Breast epithelium (tissue), 4 donors: ENCODE results near the gene AGPAT1. TPM values are rescaled to one million over a fixed set of nuclear protein-coding genes. Genes with fewer than 3 reads are reported as not detected.

ENCODE experiments used
- DNase-seq, 2 donors: peaks; one replicate each; pipeline ENCODE4 v3.0.0-alpha.2; 2019; ENCODE audit warnings: low spot score in 2 of 2
- H3K27ac ChIP-seq, 2 donors: fragments of 200-600 bp; sonication (generic) in 1 of 2; one replicate each; pipeline ENCODE4 v1.5.1; 2016 to 2019; ENCODE audit warnings: mild to moderate bottlenecking in 1 of 2
- H3K27me3 ChIP-seq, 2 donors: fragments of 200-600 bp; sonication (generic) in 1 of 2; one replicate each; pipeline versions ENCODE4 v1.5.1 to v1.6.0; 2017 to 2019; ENCODE audit warnings: control low read depth in 1 of 2, mild to moderate bottlenecking in 1 of 2
- H3K36me3 ChIP-seq: fragments of 200-600 bp; one replicate; pipeline ENCODE4 v1.5.1; 2019
- H3K4me1 ChIP-seq, 2 donors: fragments of 200-600 bp; sonication (generic); one replicate each; pipeline ENCODE4 v1.5.1; 2016 to 2019; ENCODE audit warnings: control low read depth in 1 of 2
- H3K4me3 ChIP-seq, 3 donors: fragments of 200-600 bp; sonication (generic); 1 replicate in 2 of 3; 2 replicates in 1 of 3; pipeline ENCODE4 v1.5.1; 2016 to 2019; ENCODE audit warnings: mild to moderate bottlenecking in 3 of 3, moderate library complexity in 2 of 3
- H3K9me3 ChIP-seq, 2 donors: fragments of 200-600 bp; sonication (generic) in 1 of 2; one replicate each; pipeline ENCODE4 v1.5.1; 2016 to 2019; ENCODE audit warnings: control low read depth in 1 of 2
- CTCF ChIP-seq, 3 donors: fragments of 450-650 bp; IDR thresholded peaks; one replicate each; pipeline ENCODE4 v1.5.1; 2016 to 2017; ENCODE audit warnings: antibody characterized with exemption in 3 of 3, mild to moderate bottlenecking in 3 of 3, moderate library complexity in 3 of 3
- POLR2A ChIP-seq: fragments of 450-650 bp; IDR thresholded peaks from one replicate; pipeline ENCODE4 v1.6.1; 2016; ENCODE audit warnings: antibody characterized with exemption, mild to moderate bottlenecking, moderate library complexity
- POLR2AphosphoS5 ChIP-seq, 3 donors: sonication (generic); formaldehyde crosslinking; IDR thresholded peaks; one replicate each; pipeline ENCODE4 v1.6.1; 2017; ENCODE audit warnings: antibody characterized with exemption in 3 of 3
- intact Hi-C: fragments of 100-400 bp; cut with DNase I; formaldehyde crosslinking; loops from one replicate; pipeline ENCODE4 v1.15.1; 2023; ENCODE audit warnings: low total_unique reads
- total RNA-seq, 3 donors: library from RNA; depleted of rRNA; stranded (reverse); fragments of >200 nt; gene quantifications; one replicate each; pipeline ENCODE4 v1.1.0, GENCODE V29; 2016

AGPAT1 gene
- total RNA-seq, 3 donors from 2014 or later: 25.8 to 33.8 (median 30.6) TPM

DNA sequence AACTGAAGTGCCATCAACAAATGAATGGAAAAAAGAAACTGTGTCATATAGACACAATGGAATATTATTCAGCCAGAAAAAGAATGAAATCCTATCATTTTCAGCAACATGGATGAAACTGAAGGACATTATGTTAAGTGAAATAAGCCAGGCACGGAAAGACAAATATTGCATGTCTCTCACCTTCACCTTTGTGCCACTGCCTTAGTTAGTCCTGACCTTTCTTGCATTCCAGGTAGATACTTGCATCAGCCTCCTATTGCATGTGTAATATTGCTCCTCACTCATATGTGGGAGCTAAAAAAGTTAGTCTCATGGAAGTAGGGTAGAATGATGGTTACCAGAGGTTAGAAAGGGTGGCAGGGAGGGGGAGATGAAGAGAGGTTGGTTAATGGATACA, 33.1 kb upstream of the AGPAT1 start:
- H3K27ac ChIP-seq: no peak overlapping the region
- H3K4me3 ChIP-seq: no peak overlapping the region
- no peaks in the 10 kb centered on the region for H3K27me3 ChIP-seq
- TF ChIP-seq POLR2A: no peak
- TF ChIP-seq CTCF (IDR thresholded peaks at IDR 0.05): no peak
- no peak for TF ChIP-seq POLR2AphosphoS5 (IDR thresholded peaks at IDR 0.05)
- H3K9me3 ChIP-seq: no peaks in the 10 kb centered on the region
- DNase-seq: no peak
- intact Hi-C loops: no loop called here
- no peaks in the 10 kb centered on the region for H3K36me3 ChIP-seq
- no peaks in the 10 kb centered on the region for H3K4me1 ChIP-seq

DNA sequence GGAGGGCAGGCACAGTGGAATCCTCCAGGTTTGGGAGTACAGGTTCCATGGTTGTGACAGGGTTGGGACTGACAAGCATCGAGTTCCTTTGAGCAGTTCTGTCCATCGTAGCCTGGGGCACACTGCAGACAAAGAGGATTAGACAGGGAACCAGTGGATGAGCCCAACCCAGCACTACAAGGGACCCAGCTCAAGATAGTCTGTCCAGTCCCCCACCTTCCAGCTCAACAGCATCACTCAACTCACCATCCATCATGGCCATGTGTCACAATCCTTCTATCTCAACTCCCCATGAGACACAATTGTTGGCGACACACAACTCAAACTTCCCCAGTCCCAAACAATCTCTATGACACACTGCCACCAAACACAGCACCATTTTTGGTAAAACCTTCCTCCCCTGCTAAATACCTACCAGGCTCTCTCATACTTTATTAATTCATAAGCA, 28.4 kb upstream of the AGPAT1 start:
- Histone ChIP-seq H3K4me3 (no peak overlapping the region), H3K36me3 (no peaks in the 10 kb centered on the region), H3K27me3 (no peaks in the 10 kb centered on the region), H3K9me3 (no peaks in the 10 kb centered on the region), H3K27ac (no peak overlapping the region), H3K4me1 (no peaks in the 10 kb centered on the region)
- intact Hi-C loops: no loop called here
- DNase-seq: no peak
- no peak for TF ChIP-seq CTCF (IDR thresholded peaks at IDR 0.05)
- no peak for TF ChIP-seq POLR2A
- no peak for TF ChIP-seq POLR2AphosphoS5 (IDR thresholded peaks at IDR 0.05)

- no peaks in the 10 kb centered on the region for H3K36me3 ChIP-seq
- no peak overlapping the region for H3K4me3 ChIP-seq
- H3K4me1 ChIP-seq: no peaks in the 10 kb centered on the region
- no peak overlapping the region for H3K27ac ChIP-seq
- H3K9me3 ChIP-seq: no peaks in the 10 kb centered on the region
- no peak for DNase-seq
- intact Hi-C loops: no loop called here
- H3K27me3 ChIP-seq: no peaks in the 10 kb centered on the region
- TF ChIP-seq CTCF (IDR thresholded peaks at IDR 0.05) (no peak), POLR2A (no peak), POLR2AphosphoS5 (IDR thresholded peaks at IDR 0.05) (no peak)
These were observed 27.8 kb upstream of the AGPAT1 start for GRCh38 chr6:32203426-32204267.

DNA sequence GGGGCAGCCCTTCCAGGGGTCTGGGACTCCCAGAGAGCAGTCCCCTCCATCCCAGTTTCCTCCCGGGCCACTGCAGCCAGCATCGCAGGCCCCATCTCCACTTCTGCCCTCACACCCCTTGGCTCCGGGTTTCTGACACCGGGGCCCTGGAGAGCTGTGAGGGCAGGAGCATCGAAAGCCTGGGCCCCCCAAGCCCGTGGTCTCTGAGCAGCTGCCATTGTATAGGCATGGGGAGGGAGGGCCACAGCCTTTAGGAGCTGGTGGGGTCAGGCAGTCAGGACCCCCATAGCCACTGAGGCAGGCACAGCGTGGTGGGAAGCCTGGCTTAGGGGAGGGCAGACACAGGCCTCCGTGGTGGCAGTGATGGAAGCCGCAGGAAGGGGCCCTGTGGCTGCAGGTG, 26.3 kb upstream of the AGPAT1 start:
- intact Hi-C loops: no loop called here
- Histone ChIP-seq H3K27me3 (no peaks in the 10 kb centered on the region), H3K4me1 (peaks cover 0 to 2% of the 10 kb centered on the region in 2 donors), H3K4me3 (no peak overlapping the region), H3K27ac (no peak overlapping the region), H3K9me3 (no peaks in the 10 kb centered on the region), H3K36me3 (no peaks in the 10 kb centered on the region)
- no peak for DNase-seq
- no peak for TF ChIP-seq POLR2A
- TF ChIP-seq CTCF (IDR thresholded peaks at IDR 0.05): no peak
- TF ChIP-seq POLR2AphosphoS5 (IDR thresholded peaks at IDR 0.05): no peak

- H3K27me3 ChIP-seq: no peaks in the 10 kb centered on the region
- no peak overlapping the region for H3K27ac ChIP-seq
- no peaks in the 10 kb centered on the region for H3K9me3 ChIP-seq
- no peak overlapping the region for H3K4me3 ChIP-seq
- intact Hi-C loops: no loop called here
- no peak for DNase-seq
- no peaks in the 10 kb centered on the region for H3K36me3 ChIP-seq
- no peak for TF ChIP-seq POLR2A
- TF ChIP-seq POLR2AphosphoS5 (IDR thresholded peaks at IDR 0.05): no peak
- no peak for TF ChIP-seq CTCF (IDR thresholded peaks at IDR 0.05)
- peaks cover 0 to 3% of the 10 kb centered on the region in 2 donors for H3K4me1 ChIP-seq
These were observed 25.0 kb upstream of the AGPAT1 start for GRCh38 chr6:32200711-32201475.
